SH-SY5Y (cell line): ENCODE data around the gene CHMP6.

ENCODE experiments used
- GATA2 ChIP-seq: IDR thresholded peaks from 2 replicates; pipeline ENCODE4 v1.6.1; 2011; ENCODE audit warnings: mild to moderate bottlenecking, low read depth, low read length
- GATA3 ChIP-seq: IDR thresholded peaks from 2 replicates; pipeline ENCODE4 v1.6.1; 2011; ENCODE audit warnings: low read depth, mild to moderate bottlenecking, low read length, moderate library complexity

CHMP6 gene

DNA sequence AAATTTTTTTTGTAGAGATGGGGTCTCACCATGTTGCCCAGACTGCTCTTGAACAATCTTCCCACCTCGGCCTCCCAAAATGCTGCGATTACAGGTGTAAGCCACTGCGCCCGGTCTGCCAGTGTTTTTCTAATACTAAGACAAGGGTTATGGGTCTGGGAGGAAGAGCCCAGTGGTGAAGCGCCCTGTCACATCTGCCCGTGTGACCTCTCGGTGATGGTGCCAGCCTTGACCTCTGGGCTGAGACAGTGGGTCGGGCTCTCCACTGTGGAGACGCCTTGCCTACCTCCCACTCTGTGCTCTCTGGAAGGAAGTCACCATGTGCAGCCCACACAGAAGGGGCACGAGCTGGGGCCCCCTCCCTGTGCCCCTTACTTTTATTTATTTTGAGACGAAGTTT, 38.2 kb downstream of the CHMP6 start:
- TF ChIP-seq GATA2 = no peak
- no peak for TF ChIP-seq GATA3

DNA sequence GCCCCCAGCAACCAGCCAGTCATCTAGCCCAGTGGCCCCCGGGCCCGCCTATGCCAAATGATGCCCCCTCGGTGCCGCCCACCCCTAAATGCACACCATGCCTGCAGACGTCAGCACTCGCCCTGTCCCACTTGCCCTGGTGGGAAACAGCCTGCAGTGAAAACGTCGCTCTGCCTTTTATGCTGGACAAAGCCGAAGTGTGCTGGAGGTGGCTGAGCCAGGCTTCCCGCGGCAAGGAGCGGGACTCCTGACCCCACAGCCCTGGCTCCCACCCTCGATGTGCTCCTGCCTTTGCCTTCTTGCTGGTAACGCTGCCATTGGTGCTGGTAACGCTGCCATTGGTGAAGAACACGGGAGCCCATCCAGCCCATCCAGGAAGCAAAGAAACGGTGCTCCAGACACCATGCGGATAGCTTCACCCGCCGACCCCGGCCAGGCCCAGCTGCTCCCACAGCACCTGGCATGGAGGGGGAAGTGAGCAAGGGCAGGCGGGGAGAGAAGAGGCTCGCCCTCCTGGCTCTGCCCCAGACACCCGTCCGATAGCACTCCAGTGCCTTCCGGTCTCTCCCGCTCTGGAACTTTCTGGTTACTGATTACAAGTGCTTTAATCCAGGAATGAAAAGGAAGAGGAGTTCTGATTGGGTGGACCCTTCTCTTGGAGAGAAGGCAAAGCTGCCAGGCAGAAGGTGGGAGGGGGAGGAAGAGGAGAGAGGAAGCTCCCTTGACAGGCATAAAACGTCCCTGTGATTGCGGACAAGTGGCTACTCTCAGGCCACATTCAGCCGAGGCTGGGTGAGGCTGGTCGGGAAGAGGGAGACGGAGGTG, 39.3 kb downstream of the CHMP6 start:
- TF ChIP-seq GATA2 (no peak), GATA3 (no peak)

DNA sequence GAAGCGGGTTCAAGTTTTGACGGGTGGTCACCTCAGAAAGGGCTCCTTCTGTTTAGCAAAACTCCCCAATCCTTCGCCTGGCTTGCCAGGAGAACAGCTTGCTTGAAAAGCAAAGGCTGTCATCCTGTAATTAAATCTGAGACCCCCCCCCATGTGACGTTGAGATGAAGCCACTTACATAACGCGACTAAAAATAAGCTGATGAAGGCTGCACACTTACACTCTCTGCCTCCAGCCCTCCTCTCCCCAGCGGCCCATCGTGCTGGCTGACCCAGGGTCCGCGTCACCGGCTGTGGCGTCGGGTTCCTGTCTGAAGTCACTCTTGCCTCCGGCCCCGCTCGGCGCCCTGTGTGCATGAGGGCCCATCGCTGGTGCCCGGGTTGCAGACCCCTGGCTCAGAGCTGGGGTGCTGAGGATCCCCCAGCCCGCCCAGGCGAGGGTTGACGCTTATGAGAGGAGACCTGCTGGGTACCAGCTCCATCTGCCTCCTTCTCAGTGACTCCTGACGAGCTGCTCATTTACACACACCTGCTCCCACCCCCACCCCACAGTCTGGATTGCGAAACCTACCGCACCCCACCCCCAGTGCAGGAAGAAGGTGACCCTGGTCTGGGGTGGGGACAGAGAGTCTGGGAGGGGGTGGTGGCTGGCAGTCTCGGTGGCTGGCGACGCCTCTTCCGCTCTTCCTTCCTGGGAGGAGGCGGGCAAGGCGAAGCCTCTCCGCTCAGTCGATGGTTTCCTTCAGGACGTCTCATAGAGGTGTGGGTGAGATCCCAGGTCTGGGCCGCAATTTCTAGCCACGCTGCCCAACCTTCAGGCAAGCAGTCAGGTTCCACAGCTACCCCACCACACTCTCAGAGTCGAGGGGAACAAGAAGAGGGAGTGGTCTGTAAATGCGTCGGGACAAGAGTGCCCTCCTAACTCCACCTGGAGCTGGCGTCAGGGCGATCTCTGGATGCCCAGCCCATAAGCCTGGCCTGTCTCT, 40.2 kb downstream of the CHMP6 start:
- TF ChIP-seq GATA3 (no peak), GATA2 (no peak)

- TF ChIP-seq GATA3 (no peak), GATA2 (no peak)
These were observed 41.2 kb downstream of the CHMP6 start for GRCh38 chr17:81032641-81033480.

- TF ChIP-seq GATA3 = no peak
- TF ChIP-seq GATA2 = no peak
These were observed 42.0 kb downstream of the CHMP6 start for GRCh38 chr17:81033535-81034167.

GRCh38 chr17:81034168-81034777, 42.6 kb downstream of the CHMP6 start:
- TF ChIP-seq GATA3 = no peak
- TF ChIP-seq GATA2 = no peak

DNA sequence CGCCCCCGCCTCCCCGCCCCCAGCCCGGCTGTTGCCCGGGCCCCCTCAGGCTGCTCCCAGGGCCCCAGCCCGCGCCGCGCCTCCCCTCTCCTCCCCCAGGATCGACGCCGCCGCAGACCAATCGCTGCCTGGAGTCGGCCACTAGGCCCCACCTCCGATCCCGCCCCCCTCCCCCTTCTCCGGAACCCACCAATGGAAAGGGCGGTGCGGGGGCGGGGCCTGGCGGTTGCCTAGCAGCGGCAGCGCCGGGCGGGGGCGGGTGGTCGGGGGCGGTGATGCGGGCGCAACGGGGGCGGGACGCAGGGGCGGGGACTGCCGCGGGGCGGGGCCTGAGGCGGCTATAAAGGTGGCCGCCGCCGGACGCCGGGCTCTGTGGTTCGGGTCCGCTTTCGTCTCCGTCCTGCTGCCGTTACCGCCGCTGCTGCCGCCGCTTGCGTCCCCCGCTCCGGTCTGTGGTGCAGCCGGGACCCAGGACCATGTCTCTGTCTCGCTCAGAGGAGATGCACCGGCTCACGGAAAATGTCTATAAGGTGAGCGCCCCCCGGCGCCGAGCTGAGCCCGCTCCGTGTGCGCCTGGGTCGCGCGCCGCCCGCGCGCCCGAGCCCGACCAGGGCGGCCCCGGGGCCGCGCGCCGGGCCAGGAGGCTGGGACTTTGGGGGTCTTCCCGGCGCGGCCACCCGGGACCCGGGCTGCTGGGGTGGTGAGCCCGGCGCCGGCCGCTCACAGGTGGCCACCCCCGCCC, 43.3 kb downstream of the CHMP6 start, which contains the start of gene BAIAP2:
Gene BAIAP2 (plus strand): TSS at position 373 of the 742 bp plus-strand sequence. CDS start 104 bp downstream, at position 477.
- TF ChIP-seq GATA3 (no peak), GATA2 (no peak)

- no peak for TF ChIP-seq GATA3
- no peak for TF ChIP-seq GATA2
These were observed 44.0 kb downstream of the CHMP6 start for GRCh38 chr17:81035521-81036196.

DNA sequence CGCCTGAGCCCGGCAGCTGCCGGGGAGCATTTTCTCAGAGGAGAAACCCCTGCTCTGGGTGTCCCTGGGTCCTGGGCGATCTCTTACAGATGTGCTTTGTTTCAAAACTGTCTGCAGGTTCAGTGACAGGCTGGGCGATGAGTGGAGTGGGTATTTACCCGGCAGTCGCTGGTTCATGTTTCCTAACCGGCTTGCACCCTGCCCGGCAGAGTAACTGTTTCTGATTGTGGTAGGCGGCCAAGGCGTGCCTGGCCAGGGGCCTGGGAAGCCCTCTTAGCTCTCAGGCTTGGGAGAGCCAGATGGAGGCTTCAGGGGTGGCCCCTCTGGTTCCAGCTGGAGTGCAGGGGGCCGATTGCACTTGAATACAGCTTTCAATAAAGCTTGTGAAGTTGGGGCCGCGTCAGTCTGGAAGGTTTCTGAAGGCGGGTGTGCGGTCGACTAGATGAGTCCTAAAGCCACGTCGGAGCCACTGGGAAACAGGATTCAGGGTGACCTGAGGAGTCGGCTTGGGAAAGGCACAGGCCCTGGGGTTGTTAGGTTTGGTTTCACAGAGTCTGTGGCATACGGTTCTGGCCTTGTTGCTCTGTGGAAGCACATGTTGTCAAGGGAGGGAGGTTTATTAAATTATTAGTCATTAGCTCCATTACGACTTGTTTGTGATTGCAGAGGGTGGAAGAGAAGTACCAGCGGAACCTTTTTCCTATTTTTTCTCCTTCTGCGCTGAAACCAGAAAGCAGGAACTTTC, 44.7 kb downstream of the CHMP6 start:
- TF ChIP-seq GATA2 (no peak), GATA3 (no peak)

GRCh38 chr17:81037026-81037797, 45.6 kb downstream of the CHMP6 start:
- TF ChIP-seq GATA3 (no peak), GATA2 (no peak)
